ENCODE results near the gene ADCY10.

DNA sequence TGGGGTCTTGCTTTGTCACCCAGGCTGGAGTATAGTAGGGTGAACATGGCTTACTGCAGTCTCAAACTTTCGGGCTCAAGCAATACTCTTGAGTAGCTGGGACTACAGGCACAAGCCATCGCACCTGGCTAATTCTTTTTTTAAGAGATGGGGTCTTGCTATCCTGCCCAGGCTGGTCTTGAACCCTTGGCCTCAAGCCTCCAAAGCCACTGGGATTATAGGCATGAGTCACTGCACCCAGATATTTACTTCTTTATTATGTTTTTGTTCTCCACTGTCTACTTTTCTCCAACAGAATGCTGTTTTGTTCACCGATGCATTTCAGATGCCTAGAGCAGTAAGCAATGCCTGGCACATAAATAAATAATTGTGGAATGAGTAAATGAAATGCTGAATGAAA lies 72.4 kb downstream of the ADCY10 start:
- no peak for TF ChIP-seq REST (IDR thresholded peaks at IDR 0.05; ENCODE audit: insufficient read depth in 1 of 2, low read depth in 2 of 2, low read length in 1 of 2)
- TF ChIP-seq, protein P1, sequence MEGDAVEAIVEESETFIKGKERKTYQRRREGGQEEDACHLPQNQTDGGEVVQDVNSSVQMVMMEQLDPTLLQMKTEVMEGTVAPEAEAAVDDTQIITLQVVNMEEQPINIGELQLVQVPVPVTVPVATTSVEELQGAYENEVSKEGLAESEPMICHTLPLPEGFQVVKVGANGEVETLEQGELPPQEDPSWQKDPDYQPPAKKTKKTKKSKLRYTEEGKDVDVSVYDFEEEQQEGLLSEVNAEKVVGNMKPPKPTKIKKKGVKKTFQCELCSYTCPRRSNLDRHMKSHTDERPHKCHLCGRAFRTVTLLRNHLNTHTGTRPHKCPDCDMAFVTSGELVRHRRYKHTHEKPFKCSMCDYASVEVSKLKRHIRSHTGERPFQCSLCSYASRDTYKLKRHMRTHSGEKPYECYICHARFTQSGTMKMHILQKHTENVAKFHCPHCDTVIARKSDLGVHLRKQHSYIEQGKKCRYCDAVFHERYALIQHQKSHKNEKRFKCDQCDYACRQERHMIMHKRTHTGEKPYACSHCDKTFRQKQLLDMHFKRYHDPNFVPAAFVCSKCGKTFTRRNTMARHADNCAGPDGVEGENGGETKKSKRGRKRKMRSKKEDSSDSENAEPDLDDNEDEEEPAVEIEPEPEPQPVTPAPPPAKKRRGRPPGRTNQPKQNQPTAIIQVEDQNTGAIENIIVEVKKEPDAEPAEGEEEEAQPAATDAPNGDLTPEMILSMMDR (IDR thresholded peaks at IDR 0.05), result no peak
- TF ChIP-seq SIN3A (IDR thresholded peaks at IDR 0.05; ENCODE audit: borderline replicate concordance, insufficient read depth, low read depth, low read length), result no peak
